GM18517 (cell line): ENCODE data around the gene SCARB2.

ENCODE experiments used
- ATAC-seq: cut with Tn5 transposase; IDR thresholded peaks from one replicate; pipeline ENCODE4 v1.9.1; 2021; ENCODE audit warnings: mild to moderate bottlenecking, moderate library complexity; ENCODE audit not compliant: unreplicated experiment

Gene SCARB2

DNA sequence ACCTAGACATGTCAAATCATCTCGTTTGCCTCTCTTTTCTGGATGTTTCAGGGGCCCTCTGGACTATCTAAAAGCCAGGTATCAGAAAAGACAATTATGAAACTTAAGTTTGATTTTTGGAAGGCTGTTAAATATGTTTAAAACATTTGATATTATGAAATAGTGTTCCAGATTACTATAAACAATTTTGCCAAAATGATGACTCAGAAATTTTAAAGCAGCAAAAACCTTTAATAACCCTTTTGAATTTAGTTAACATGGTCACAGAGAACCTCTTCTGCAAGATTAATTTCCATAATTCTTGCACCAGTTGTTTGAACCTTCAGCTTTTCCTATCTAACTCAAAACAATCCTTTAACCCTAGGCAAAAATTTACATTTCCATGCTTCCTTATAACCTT, 19.1 kb upstream of the SCARB2 start:
- no peak for ATAC-seq

DNA sequence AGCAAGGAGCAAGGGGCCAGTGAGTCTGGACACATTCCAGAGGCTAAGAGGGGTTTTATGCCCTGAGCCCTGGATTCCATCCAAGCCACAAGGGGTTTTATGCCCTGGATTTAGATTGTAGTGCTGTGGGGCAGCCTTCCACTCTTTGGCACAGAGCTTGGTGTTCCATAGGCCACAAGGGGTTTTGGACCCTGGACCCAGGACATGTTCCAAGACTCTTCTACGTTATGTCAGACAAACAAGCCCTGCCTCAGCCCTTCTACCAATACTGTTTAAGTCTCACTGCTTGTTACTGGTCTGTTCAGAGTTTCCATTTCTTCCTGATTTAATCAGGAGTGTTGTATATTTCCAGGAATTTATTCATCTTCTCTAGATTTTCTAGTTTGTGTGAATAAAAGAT, 12.8 kb upstream of the SCARB2 start:
- ATAC-seq = no peak

DNA sequence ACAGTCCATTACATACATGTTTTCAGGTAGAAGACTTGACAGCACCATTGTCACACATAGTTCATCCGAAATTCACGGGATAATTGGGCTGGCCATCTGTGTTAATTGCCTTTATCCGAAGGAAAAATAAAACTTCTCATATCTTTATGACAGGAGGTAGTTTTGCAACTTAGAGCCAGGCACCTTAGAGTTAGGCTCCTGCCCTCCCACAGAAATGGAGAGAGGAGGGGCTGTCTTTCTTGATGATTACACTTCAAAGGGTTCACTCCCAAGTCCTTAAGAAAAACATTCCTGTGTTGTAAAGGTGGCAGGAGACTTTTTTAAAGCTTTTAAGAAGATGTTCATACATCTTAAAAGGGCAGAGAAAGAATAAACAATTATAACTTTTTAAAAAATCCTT, 10.5 kb upstream of the SCARB2 start:
- no peak for ATAC-seq

DNA sequence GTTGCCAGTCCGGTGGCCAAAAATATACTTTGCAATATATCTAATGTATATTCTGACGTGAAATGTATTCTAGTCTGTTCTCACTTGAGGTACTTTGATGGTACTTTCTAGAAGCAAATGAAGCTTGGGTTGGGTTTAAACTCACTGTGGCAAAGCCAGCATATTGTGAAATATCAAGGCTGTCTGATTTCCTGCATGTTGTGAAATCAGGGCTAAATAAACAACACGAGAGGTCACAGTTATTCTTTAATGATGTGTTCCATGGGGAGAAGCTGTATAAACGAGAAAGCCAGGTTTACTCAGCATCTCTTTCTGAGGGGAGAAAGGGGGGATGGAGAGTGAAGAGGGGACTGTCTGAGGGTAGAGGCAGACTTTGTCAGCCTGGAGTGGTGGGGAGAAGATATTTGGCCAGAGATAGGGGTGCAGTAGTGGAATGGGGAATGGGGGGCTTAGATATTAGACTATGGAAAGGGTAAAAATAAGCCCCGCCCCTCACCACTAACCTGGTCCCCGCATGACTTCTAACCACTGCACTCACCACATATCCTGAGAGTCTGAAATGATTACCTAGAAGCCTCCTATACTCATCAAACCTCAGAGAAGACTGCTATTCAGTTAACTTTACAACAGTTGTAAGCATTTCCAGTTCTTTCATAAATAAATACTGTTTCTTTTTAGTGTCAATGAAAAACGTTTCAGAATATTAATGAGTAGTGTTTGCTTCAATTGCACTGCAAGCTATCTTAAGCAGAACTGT, 5.9 kb upstream of the SCARB2 start:
- ATAC-seq = no peak

DNA sequence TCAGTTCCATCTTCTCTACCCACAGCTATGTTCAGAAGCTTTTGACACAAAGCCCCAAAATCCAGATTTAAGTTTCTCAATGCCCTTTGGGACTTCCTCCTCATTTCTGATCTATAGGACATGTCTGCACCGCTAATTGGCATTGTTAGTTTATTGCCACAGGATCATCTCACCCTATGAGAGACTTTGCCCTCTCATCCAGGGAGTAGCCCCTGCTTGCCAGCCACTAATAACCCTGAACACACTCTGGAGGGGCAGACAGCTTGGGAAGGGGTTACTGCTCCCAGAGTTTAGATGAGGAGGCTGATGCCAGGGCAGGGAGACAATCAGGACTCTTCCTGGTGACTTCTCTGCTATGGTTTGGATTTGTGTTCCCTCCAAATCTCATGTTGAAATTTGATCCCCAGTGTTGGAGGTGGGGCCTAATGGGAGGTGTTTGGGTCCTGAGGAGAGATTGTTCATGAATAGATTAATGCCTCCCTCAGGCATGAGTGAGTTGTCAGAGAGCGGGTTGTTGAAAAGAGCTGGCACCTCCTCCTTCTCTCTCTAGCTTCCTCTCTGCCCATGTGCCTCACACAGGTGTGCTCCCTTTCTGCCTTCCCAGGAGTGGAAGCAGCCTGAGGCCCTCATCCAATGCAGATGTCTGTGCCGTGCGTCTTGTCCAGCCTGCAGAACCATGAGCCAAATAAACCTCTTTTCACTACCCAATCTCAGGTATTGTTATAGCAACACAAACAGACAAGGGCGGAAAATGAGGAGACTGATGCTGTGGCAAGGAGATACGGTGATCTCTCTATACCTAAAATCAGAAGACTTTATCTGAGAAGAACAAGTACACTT, 3.6 kb upstream of the SCARB2 start:
- no peak for ATAC-seq

DNA sequence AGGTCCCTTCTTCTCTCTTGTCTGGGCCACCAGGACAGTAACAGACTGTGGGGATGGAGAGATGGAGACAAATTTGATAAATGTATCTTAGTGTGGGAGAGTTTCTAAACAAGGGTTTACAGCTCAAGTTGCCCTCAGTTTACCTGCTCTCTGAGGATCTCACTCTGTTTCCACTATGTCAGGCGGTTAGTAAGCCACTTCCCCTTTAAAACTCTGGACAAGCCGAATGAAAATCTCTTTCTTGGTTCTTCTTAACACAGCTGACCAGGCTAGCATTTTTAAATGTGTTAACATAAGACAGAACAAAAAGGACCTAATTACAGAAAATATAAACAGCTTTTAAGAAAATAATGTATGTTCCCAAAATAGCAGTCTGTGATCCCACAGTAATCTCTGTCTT, 2.9 kb upstream of the SCARB2 start:
- no peak for ATAC-seq

DNA sequence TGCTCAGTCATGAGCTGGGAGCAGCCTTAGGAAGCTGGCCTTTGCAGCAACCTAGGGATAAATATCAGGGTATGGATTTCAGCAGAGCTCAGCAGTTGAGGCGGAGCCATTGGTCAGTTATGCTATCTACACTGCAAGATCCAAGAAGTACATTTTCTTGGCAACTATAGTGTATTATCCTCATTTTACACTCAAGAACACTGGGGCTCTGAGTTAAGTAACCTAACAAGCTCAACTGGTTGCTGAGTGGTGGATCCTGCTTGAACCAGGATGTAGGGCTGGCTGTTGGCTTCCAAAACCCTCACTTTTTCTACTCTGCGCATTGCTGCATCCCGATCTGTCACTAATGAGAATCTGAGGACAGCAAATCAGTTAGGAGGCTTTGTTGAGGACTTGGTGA, 1.5 kb upstream of the SCARB2 start:
- ATAC-seq = no peak

DNA sequence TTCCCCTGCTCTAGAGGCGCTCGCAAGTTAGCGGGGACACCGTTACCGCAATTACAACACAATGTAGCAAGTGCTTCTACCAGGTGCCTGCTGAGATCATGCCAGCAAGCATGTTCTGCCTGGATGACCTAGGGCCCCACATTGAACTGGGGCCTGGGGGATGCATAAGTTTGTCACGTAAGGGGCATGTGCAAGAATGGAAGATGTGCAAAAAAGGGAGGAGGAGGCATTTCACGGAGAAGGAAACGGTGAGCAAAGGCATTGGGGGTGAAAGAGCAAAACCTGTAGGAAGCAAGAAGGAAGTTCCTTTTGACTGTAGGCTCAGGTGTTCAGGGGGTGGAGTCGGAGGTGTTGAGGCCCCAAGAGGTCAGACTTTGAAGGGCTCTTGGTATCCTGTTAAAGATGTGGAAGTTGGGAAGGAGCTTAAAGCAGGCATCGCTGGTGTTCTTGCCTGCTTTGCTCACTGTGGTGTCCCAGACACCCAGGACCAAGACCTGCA, 602 bp upstream of the SCARB2 start:
- no peak for ATAC-seq

DNA sequence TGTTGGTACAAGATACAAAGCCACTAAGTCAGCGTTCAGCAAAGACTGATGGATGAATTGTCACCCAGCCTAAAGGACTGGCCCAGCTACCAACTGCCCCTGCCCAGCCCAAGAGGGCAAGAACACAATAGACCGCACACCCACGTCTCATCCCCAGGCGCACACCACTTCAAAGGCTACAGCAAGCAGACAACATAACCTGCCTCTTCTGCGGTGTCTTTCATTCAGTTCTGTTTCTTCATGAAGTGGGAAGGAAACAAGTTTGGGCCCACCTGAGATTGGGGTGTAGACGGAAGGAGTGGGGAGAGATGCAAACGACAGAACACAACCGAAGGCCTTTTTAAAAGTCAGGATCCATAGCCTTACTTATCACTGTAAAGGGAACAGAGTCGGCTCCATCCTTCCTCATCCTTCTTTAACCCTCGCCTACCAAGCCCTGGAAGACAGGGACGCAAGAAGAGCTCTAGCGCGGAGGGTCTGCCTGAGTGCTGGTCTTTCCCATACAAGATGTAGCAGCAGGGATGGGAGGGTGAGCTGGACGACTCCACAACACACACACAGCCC, 691 bp downstream of the SCARB2 start:
- no peak for ATAC-seq

DNA sequence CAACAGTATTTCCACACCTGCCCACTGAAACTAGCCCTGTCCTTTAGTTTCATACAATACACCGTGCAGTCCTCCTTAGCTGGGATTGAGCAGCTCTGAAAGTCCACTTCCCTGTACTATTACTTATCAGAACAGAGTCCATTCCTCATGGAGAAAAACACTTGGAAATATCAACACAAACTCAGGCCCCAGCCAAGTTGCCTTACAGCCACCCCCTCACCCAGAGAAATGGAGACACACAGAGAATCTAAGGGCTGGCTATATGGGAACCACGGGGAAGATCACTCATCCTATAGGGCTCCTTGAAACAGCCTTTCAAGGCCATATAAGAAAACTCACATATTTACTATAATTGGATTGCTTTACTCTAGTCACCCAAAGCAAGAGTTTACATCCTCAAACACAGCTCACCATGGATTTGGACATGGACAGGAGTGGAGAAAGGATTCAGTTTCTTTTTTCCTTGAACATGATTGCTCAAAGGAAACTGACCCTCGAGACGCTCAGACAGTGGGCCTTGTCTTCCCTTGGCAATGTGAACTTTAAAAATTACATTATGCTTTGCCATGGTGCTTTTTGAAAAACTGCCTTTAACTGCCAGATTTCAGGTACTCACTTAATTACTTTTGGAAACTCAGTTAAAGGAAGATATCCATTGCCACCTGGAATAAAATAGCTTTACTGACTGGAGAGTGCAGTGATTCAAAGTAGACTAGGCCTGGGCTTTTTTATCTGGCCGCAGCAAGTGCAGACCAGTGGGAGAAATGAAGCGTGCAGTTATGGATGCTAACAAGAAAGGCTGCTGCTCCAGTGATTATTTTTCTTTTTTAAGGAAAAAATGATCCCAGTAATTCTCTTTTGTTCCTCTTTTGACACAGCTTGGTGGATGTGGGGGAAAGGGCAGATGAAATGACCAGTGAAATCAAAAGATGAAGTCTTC, 1.6 kb downstream of the SCARB2 start:
- ATAC-seq = no peak

DNA sequence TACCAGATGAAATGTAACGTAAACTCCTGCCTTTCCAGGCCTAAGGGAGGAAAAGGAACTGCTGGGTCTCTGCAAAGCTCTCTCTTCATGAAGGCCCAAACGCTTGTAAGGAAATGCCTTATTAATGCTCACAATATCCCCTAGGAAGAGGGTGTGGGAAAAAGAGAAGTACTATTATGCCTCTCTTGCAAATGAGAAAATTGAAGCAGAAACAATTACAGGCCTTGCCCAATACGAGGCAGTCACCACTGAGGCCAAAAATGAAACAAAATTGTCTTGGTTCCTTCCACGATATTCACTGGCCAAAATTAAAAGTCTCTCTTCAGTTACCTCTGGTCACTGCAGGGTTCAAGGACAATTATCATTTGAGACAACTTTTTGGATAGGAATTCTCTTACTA, 3.2 kb downstream of the SCARB2 start:
- ATAC-seq = no peak

DNA sequence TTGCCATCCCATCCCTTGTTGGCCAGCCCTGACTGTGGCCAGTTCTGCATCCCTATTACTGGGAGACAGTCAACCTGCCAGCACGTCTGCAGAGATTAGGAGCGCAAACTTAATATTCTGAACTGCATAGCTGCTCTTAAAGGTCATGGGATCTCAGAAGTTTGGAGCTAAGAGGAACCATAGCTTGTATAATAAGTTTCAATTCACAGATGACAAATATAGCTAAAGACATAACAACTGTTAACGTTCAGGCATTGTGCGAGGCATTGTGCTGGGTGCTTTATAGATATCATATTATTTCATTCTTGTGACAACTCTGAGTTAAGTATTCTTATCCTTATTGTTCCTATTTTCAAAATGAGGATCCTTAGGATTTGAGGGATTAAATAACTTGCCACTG, 3.7 kb downstream of the SCARB2 start:
- ATAC-seq = no peak

DNA sequence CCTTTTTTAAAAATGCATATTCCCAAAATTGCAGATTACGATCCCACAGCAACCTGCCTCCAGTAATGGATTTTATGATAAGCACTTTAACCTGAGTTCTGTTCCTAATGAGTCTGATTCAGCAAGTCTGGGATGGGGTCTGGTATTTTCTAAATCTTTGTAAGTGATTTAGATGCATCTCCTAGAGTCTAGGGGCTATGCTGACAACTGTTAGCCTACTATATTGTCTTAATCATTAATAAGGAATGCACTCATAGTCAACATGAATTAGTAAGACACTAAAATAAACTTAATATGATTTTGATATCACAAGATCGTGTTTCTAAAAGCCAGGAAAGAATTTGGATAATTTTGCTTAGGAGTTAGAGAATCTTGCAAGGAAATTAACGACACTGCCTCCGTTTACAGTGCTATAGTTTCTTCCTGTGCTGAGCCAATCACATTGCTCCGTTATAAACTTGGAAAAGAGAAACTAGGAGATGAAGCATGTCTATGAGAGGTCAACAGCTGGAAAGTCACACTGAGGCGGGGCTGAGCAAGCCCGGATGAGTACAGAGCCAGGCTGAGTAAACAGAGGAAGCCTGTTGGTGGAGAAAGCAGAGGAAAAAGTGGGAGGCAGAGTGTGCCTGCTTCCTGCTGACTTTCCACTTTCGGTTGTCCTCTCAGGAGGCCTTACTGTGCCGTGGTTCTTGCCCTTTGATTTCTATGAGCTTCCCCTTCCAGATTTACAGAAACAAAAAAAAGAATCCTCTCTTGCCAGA, 5.4 kb downstream of the SCARB2 start:
- ATAC-seq = no peak

DNA sequence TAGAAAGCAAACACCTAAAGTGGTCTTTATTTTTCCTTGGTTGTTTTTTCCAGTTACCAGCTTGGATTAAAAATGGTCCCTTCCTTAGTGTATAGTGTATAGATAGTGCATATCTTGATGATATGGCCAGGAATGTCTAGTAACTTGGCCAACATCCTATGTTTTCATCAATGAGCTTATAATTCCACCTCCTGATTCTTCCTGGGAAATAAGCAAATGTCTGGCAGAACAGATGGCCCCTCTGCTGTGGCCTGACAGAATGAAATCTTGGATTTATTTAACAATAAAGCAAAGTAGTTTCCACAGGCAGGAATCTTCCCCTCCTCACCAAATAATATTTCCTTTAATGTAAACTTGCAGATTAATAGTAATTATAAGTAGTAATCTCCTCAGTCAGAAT, 6.1 kb downstream of the SCARB2 start:
- ATAC-seq = no peak

DNA sequence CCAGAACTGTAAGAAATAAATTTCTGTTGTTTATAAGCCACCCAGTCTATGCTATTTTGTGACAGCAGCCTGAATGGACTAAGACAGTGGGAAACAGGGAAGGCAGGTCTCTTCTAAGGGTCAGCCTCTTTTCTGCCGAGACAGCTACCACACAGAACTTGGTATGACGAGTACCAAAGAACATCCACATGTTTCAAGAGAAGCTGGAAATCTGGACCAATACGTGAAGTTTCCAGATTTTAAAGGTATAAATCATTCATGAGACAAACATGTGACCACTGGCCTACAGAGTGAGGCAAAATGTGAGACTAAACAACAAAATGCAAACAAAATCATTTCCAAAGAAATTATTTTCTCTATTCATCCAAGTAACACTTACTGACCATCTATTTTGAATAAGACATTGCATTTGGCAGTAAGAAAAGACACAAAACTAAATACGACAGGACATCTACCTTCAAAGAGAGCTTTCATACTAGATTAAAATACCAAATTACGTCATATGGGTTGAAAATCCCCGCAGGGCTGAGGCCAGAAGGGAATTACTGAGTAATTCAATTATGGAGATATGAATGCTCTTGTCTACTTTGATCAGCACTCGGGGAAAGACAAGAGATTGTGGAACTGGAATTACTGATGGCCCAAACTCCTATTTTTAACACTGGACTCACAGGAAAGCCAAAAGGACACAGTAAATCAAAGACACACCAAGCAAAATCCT, 7.2 kb downstream of the SCARB2 start:
- ATAC-seq = no peak

DNA sequence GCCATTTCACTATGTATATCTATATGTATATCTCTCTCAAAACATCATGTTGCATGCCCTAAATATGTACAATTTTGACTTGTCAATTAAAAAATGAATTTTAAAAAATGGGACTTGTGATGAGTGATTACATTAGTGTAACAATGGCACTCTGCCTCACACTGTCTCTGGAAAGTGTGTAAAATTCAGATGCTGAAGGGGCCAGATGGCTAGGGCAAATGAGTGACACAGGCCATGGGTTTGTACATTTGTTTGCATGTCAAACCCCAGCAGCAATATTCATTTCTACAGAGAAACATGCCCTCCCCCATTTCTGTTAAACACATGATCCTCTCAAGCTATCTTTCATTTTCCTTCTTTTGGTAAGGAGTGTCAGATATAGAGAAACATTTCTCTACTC, 8.1 kb downstream of the SCARB2 start:
- ATAC-seq = no peak

DNA sequence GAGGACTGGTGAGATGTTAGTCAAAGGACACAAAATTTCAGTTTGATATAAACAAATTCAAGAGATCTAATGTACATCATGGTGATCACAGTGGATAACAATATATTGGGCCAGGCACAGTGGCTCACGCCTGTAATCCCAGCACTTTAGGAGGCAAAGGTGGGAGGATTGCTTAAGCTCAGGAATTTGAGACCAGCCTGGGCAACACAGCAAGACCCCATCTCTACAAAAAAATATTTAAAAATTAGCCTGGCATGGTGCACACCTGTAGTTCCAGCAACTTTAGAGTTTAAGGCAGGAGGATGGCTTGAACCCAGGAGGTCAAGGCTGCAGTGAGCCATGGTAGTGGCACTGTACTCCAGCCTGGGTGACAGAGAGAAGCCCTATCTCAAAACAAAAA, 8.7 kb downstream of the SCARB2 start:
- ATAC-seq = no peak

DNA sequence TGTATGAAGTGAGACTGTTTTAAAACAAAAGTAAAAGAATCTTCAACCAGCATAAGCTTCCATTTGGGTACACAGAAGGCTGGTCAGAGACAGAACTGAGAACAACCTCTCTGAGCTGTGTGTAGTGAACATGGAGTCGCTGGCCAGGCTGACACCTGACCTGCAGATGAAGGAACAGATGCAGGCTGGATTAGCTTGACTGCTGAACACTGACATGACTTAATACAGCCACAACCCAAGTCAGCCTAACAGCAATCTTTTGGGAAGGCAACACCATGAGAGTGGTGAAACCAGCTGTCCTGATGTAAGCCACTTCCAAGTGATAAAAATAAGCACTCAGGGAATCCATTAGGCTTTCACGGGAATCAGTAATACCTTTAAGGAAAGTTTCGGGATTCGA, 10.1 kb downstream of the SCARB2 start:
- ATAC-seq = no peak

DNA sequence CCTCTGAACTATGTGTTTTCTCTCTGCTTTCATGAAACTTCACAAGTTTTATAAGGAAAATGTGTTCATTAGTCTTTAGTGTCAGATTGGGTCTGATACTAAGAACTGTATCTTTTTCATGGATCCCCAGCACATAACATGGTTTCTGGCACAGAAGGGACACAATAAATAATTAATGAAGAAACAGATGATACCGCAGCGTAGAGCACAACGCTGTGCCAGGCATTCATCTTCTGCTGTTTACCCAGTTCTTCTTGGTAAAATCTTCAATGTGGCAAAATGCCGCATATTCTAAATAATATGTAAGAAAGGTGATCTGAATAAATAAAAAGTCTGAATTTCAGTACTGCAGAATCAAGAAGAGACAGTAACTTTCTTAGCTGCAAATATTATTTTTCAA, 12.3 kb downstream of the SCARB2 start:
- ATAC-seq = no peak
